Trophoblast cell (in vitro differentiated cells and primary cell): Measurements from ENCODE around the gene TNIK.

ENCODE experiments used
- DNase-seq, 2 donors: peaks; one replicate each; pipeline ENCODE4 v3.0.0-alpha.2; 2016
- H2AFZ ChIP-seq: 2 replicates; pipeline ENCODE4 v1.6.1; 2013; ENCODE audit warnings: low read length, moderate library complexity, mild to moderate bottlenecking; ENCODE audit not compliant: insufficient read depth, poor library complexity
- H2AK5ac ChIP-seq: 2 replicates; pipeline ENCODE4 v1.6.1; 2013; ENCODE audit warnings: mild to moderate bottlenecking, low read length
- H2BK120ac ChIP-seq: 2 replicates; pipeline ENCODE4 v1.6.1; 2013; ENCODE audit warnings: low read length, mild to moderate bottlenecking, moderate library complexity; ENCODE audit not compliant: insufficient read depth, poor library complexity
- H2BK12ac ChIP-seq: 2 replicates; pipeline ENCODE4 v1.6.1; 2013; ENCODE audit warnings: mild to moderate bottlenecking, low read length, moderate library complexity
- H2BK5ac ChIP-seq: 2 replicates; pipeline ENCODE4 v1.6.1; 2013; ENCODE audit warnings: low read length, low read depth, moderate library complexity, mild to moderate bottlenecking; ENCODE audit not compliant: poor library complexity
- H3K14ac ChIP-seq: 2 replicates; pipeline ENCODE4 v1.6.1; 2013; ENCODE audit warnings: mild to moderate bottlenecking, low read length
- H3K18ac ChIP-seq: 2 replicates; pipeline ENCODE4 v1.6.1; 2013; ENCODE audit warnings: mild to moderate bottlenecking, low read length
- H3K23ac ChIP-seq: 2 replicates; pipeline ENCODE4 v1.6.1; 2013; ENCODE audit warnings: low read length
- H3K27ac ChIP-seq: 2 replicates; pipeline ENCODE4 v1.5.1; 2013; ENCODE audit warnings: low read depth, mild to moderate bottlenecking, inconsistent platforms, low read length, moderate library complexity
- H3K27me3 ChIP-seq: 2 replicates; pipeline ENCODE4 v1.6.1; 2013; ENCODE audit warnings: inconsistent platforms, mild to moderate bottlenecking, low read length, moderate library complexity; ENCODE audit not compliant: insufficient read depth
- H3K36me3 ChIP-seq, 2 experiments: 1 replicate in 1 of 2; 2 replicates in 1 of 2; pipeline ENCODE4 v1.6.1; 2013; ENCODE audit warnings: low read length in 2 of 2, mild to moderate bottlenecking in 2 of 2, moderate library complexity in 1 of 2; ENCODE audit not compliant: insufficient read depth in 2 of 2, control insufficient read depth in 1 of 2
- H3K4ac ChIP-seq: 2 replicates; pipeline ENCODE4 v1.6.1; 2013; ENCODE audit warnings: low read depth, mild to moderate bottlenecking, low read length, moderate library complexity
- H3K4me1 ChIP-seq, 2 experiments: 1 replicate in 1 of 2; 2 replicates in 1 of 2; pipeline ENCODE4 v1.6.1; 2013; ENCODE audit warnings: low read length in 2 of 2, mild to moderate bottlenecking in 2 of 2, moderate library complexity in 1 of 2; ENCODE audit not compliant: insufficient read depth in 2 of 2, control insufficient read depth in 1 of 2
- H3K4me2 ChIP-seq: 2 replicates; pipeline ENCODE4 v1.6.1; 2013; ENCODE audit warnings: inconsistent platforms, mild to moderate bottlenecking, low read length, moderate library complexity
- H3K4me3 ChIP-seq: 2 replicates; pipeline ENCODE4 v1.5.1; 2013; ENCODE audit warnings: mild to moderate bottlenecking, low read depth, low read length, inconsistent platforms
- H3K79me1 ChIP-seq: one replicate; pipeline ENCODE4 v1.6.1; 2013; ENCODE audit warnings: low read length
- H3K79me2 ChIP-seq: 2 replicates; pipeline ENCODE4 v1.6.1; 2013; ENCODE audit warnings: low read length, mild to moderate bottlenecking; ENCODE audit not compliant: control insufficient read depth, insufficient read depth, poor library complexity
- H3K9ac ChIP-seq: 2 replicates; pipeline ENCODE4 v1.6.1; 2013; ENCODE audit warnings: mild to moderate bottlenecking, low read length
- H3K9me3 ChIP-seq: 2 replicates; pipeline ENCODE4 v1.6.1; 2013; ENCODE audit warnings: low read depth, mild to moderate bottlenecking, control low read depth, inconsistent platforms, low read length; ENCODE audit not compliant: insufficient read depth
- H4K12ac ChIP-seq: 2 replicates; pipeline ENCODE4 v1.6.1; 2013; ENCODE audit warnings: low read depth, mild to moderate bottlenecking, low read length, moderate library complexity
- H4K8ac ChIP-seq: 2 replicates; pipeline ENCODE4 v1.6.1; 2013; ENCODE audit warnings: low read depth, mild to moderate bottlenecking, low read length, moderate library complexity
- H4K91ac ChIP-seq: one replicate; pipeline ENCODE4 v1.6.1; 2013; ENCODE audit warnings: low read depth, mild to moderate bottlenecking, low read length, moderate library complexity
- WGBS: extraction: QIAGEN DNeasy Blood & Tissue Kit; methylation state at CpG from one replicate; pipeline ENCODE4 v1.1.7; 2013; ENCODE audit warnings: missing lambda C conversion rate; ENCODE audit not compliant: insufficient read length, insufficient coverage; ENCODE audit errors: extremely low coverage; 5-methylcytosine and 5-hydroxymethylcytosine counted together

Gene TNIK

DNA sequence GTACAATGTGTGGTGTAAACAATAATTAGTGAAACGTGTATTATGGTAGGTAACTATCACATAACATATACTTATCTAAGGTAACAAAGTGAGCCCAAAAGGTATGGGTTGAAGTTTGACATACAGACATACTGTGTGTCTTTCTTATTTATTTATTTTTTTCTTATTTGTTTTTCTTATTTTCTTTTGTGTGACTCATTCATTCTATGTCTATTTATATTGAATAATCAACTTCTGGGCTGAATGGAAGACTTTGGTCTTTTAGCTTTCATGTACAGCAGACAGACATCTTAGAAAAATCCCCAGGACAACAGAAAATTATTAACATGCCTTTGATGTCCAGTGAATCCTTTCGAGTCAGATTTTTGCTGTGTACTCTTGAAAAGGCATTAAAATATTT lies 233.4 kb downstream of the TNIK start:
- Histone ChIP-seq H3K18ac (no peak overlapping the region), H2AK5ac (no peak overlapping the region)
- no CpG with 5 or more reads among the region's 2 CpGs for WGBS

GRCh38 chr3:171225708-171226107 lies 234.5 kb downstream of the TNIK start:
- Histone ChIP-seq H3K79me1 (no peaks in the 10 kb centered on the region), H2AK5ac (no peak overlapping the region), H3K18ac (no peak overlapping the region), H2BK12ac (no peak overlapping the region), H3K27ac (no peak overlapping the region), H2BK120ac (no peak overlapping the region), H3K36me3 (no peaks in the 10 kb centered on the region), H4K12ac (no peak overlapping the region), H2BK5ac (no peak overlapping the region), H3K79me2 (no peaks in the 10 kb centered on the region), H3K9me3 (no peaks in the 10 kb centered on the region), H3K14ac (no peak overlapping the region), H3K27me3 (no peaks in the 10 kb centered on the region), H2AFZ (no peak overlapping the region), H4K91ac (no peak overlapping the region), H3K4me3 (no peak overlapping the region), H3K4me1 (no peaks in the 10 kb centered on the region), H3K4me2 (no peak overlapping the region), H3K4ac (no peak overlapping the region), H3K9ac (no peak overlapping the region), H3K23ac (no peak overlapping the region), H4K8ac (no peak overlapping the region)
- no peak for DNase-seq
- no CpG with 5 or more reads among the region's 1 CpG for WGBS

More for the DNA sequence above, 233.4 kb downstream of the TNIK start:
- no peak overlapping the region for H4K8ac ChIP-seq
- H4K12ac ChIP-seq = no peak overlapping the region
- H2BK5ac ChIP-seq = no peak overlapping the region
- no peaks in the 10 kb centered on the region for H3K79me1 ChIP-seq
- H2AFZ ChIP-seq = no peak overlapping the region
- H3K14ac ChIP-seq = no peak overlapping the region
- H3K27me3 ChIP-seq = no peaks in the 10 kb centered on the region
- no peak for DNase-seq
- no peak overlapping the region for H3K4ac ChIP-seq
- H3K27ac ChIP-seq = no peak overlapping the region
- H3K4me1 ChIP-seq = no peaks in the 10 kb centered on the region
- no peak overlapping the region for H3K4me2 ChIP-seq
- no peak overlapping the region for H2BK120ac ChIP-seq
- H3K23ac ChIP-seq = no peak overlapping the region
- H3K36me3 ChIP-seq = no peaks in the 10 kb centered on the region
- H4K91ac ChIP-seq = no peak overlapping the region
- no peaks in the 10 kb centered on the region for H3K9me3 ChIP-seq
- H3K79me2 ChIP-seq = no peaks in the 10 kb centered on the region
- H2BK12ac ChIP-seq = no peak overlapping the region
- H3K9ac ChIP-seq = no peak overlapping the region
- H3K4me3 ChIP-seq = no peak overlapping the region

GRCh38 chr3:171225165-171225564 lies 235.0 kb downstream of the TNIK start:
- no peak overlapping the region for H4K91ac ChIP-seq
- no peaks in the 10 kb centered on the region for H3K27me3 ChIP-seq
- no peak overlapping the region for H4K12ac ChIP-seq
- H2BK12ac ChIP-seq = no peak overlapping the region
- H2BK120ac ChIP-seq = no peak overlapping the region
- H3K18ac ChIP-seq = no peak overlapping the region
- no peaks in the 10 kb centered on the region for H3K4me1 ChIP-seq
- WGBS = no CpG with 5 or more reads among the region's 2 CpGs
- H3K4me3 ChIP-seq = no peak overlapping the region
- no peak for DNase-seq
- no peak overlapping the region for H3K9ac ChIP-seq
- H3K4me2 ChIP-seq = no peak overlapping the region
- no peaks in the 10 kb centered on the region for H3K79me2 ChIP-seq
- H3K27ac ChIP-seq = no peak overlapping the region
- no peak overlapping the region for H2BK5ac ChIP-seq
- no peak overlapping the region for H4K8ac ChIP-seq
- no peaks in the 10 kb centered on the region for H3K79me1 ChIP-seq
- H3K9me3 ChIP-seq = no peaks in the 10 kb centered on the region
- no peak overlapping the region for H2AK5ac ChIP-seq
- H3K14ac ChIP-seq = no peak overlapping the region
- H3K4ac ChIP-seq = no peak overlapping the region
- no peak overlapping the region for H2AFZ ChIP-seq
- no peak overlapping the region for H3K23ac ChIP-seq
- H3K36me3 ChIP-seq = no peaks in the 10 kb centered on the region

GRCh38 chr3:171223396-171223795 lies 236.8 kb downstream of the TNIK start:
- Histone ChIP-seq H2BK120ac (no peak overlapping the region), H4K12ac (no peak overlapping the region), H2BK5ac (no peak overlapping the region)

More at GRCh38 chr3:171223396-171223795, 236.8 kb downstream of the TNIK start:
- no peak overlapping the region for H3K27ac ChIP-seq
- no peak overlapping the region for H3K9ac ChIP-seq
- H2BK12ac ChIP-seq = no peak overlapping the region
- DNase-seq = no peak
- no peaks in the 10 kb centered on the region for H3K79me1 ChIP-seq
- H2AFZ ChIP-seq = no peak overlapping the region
- no peaks in the 10 kb centered on the region for H3K9me3 ChIP-seq
- H2AK5ac ChIP-seq = no peak overlapping the region
- H3K4me1 ChIP-seq = no peaks in the 10 kb centered on the region
- H3K4me3 ChIP-seq = no peak overlapping the region
- H3K79me2 ChIP-seq = no peaks in the 10 kb centered on the region
- H3K36me3 ChIP-seq = no peaks in the 10 kb centered on the region
- no peak overlapping the region for H4K91ac ChIP-seq
- H4K8ac ChIP-seq = no peak overlapping the region
- no peaks in the 10 kb centered on the region for H3K27me3 ChIP-seq
- no peak overlapping the region for H3K18ac ChIP-seq
- no peak overlapping the region for H3K14ac ChIP-seq
- no peak overlapping the region for H3K4ac ChIP-seq
- WGBS = no CpG with 5 or more reads among the region's 1 CpG
- no peak overlapping the region for H3K23ac ChIP-seq
- no peak overlapping the region for H3K4me2 ChIP-seq
